ENCODE results near the gene KCTD7.
"Not testable (repeated sequence)": the region's sequence is repeated elsewhere in the genome, so short reads cannot be mapped to it uniquely, and the experiment has no call there.

KCTD7 gene

GRCh38 chr7:66681491-66682349, 53.0 kb downstream of the KCTD7 start:
- peak; percentile 90 to 95 (median 94) for DNase-seq (ENCODE audit: low read depth in 2 of 3, low spot score in 1 of 3)

DNA sequence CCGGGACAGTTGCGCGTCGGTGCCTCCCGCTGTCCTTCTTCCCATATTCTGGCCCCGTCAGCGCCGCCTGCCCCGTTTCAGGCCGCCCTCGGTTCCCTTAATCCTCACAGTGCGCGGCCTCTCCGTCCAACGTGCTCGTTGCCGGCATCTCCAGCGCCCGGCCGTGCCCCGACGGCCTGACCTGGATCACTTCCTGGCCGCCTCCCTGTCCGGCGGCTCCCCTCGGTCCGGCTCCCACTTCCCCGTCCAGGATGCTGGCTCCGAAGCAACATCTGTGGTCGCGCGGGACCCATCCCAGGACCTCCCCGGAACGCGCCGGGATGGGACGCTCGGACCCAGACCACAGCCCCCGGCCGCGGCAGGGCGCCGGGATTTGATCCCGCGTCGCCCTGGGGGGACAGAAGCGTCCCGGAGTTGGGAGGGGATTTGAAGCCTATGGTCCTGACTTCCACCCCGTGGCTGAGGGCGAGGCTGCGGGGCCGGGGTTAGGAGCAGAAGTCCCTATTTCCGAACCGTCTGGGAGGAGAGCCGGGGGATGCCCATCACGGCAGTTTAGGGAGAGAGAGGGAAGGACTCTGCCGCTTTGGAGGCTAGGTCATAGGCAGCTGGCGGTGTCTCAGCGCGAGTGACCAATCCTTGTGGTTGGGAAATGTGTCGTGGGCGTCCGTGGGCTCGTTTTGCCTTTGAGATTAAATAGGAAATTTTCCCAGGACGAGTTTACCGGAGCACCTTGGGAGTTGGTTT, 53.8 kb downstream of the KCTD7 start:
- DNase-seq (ENCODE audit: low read depth in 2 of 3, low spot score in 1 of 3): no peak

DNA sequence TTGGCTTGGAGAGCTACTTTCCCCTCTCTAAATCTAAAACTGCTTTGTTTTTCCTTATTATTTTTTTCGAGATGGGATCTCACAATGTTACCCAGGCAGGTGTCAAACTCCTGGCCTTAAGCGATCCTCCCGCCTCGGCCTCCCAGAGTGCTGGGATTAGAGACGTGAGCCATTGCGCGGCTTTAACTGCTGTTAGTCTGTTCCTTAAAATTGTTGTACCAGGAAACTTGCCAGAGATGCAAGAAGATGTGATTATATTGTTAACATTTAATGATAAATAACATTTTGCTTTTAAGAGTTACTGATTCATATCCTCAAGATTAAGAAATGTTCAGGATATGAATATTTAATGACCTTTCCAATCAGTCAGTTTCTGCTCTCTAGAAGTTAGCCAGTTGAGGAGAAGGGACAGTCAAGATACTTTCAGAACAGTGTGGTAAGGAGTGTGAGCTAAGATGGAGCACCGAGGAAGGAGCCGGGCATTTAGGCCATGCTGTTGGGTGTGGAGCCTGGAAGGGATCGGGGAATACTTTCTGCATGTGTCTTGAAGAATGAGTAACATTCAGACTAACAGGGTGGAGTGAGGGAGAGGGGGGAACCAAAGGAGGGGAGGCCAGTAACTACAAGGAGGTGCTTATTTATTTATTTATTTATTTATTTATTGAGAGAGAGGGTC, 54.6 kb downstream of the KCTD7 start:
- not testable (repeated sequence) for DNase-seq (ENCODE audit: low read depth in 2 of 3, low spot score in 1 of 3)

DNA sequence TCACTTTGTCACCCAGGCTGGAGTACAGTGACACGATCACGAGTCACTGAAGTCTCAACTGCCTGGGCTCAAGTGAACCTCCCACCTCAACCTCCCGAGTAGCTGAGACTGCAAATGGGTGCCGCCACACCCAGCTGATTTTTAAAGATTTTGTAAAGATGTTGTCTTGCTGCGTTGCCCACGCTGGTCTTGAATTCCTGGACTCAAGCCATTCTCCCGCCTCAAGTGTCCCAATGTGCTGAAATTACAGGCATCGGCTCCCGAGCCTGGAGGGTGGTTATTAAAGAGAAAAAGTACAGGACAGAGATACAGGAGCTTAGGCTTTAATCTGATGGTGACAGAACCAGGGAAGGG, 55.1 kb downstream of the KCTD7 start:
- no peak for DNase-seq (ENCODE audit: low read depth in 2 of 3, low spot score in 1 of 3)

DNA sequence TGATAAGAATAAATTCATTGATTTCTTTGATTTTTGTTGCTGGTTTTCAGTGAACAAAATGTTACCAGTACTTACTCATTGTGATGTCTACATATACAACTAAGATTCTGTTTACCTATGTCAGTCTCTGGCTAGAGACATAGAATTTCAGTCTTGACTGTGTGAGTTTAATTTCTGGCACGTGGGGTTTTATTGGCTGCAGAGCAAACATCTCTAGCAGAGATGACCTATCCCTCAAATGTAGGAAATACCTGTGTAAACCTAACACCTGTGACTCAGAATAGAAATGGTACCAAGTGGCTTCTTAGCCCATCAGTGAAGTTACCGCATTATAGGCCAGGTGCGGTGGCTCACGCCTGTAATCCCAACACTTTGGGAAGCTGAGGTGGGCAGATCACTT, 57.0 kb downstream of the KCTD7 start:
- not testable (repeated sequence) for DNase-seq (ENCODE audit: low read depth in 2 of 3, low spot score in 1 of 3)

DNA sequence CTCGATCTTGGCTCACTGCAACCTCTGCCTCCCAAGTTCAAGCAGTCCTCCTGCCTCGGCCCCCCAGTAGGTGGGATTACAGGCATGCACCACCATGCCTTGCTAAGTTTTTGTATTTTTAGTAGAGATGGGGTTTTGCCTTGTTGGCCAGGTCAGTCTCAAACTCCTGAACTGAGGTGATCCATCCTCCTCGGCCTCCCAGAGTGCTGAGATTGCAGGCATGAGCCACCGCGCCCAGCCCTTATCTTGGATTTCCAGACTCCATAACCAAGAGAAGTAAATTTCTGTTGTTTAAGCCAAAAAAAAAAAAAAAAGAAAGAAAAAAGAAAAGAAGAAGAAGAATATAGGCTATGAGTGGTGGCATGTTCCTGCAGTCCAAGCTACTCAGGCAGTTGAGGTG, 58.5 kb downstream of the KCTD7 start:
- DNase-seq (ENCODE audit: low read depth in 2 of 3, low spot score in 1 of 3): no peak

GRCh38 chr7:66687672-66688071, 59.0 kb downstream of the KCTD7 start:
- not testable (repeated sequence) for DNase-seq (ENCODE audit: low read depth in 2 of 3, low spot score in 1 of 3)

DNA sequence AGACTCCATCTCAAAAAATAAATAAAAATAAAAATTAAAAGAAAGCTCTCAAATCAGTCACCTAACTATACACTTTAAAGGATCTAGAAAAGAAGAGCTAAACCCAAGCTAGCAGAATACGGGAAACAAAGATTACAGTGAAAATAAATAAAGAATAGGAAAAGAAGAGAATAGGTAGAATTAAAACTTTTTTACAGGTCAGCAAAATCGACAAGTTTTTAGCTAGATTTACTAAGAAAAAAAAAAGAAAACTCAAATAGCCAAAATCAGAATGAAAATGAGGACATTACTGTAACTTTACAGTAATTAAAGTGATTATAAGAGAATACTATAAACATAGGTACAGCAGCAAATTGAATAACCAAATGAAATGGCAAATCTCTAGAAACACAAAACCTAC, 60.4 kb downstream of the KCTD7 start:
- DNase-seq (ENCODE audit: low read depth in 2 of 3, low spot score in 1 of 3): no peak

GRCh38 chr7:66693331-66693730, 64.7 kb downstream of the KCTD7 start:
- no peak for DNase-seq (ENCODE audit: low read depth in 2 of 3, low spot score in 1 of 3)
